HL-60 (cell line): Measurements from ENCODE around the gene STK17A.

Experiments used
- GABPA ChIP-seq: IDR thresholded peaks from 2 replicates; pipeline ENCODE4 v1.6.1; 2012; ENCODE audit warnings: low read depth
- POLR2AphosphoS5 ChIP-seq: IDR thresholded peaks from 2 replicates; pipeline ENCODE4 v1.6.1; 2012; ENCODE audit warnings: low read depth
- SPI1 ChIP-seq: IDR thresholded peaks from 2 replicates; pipeline ENCODE4 v1.6.1; 2012; ENCODE audit warnings: low read depth, mild to moderate bottlenecking, borderline replicate concordance
- TF ChIP-seq, protein P1 (sequence below): IDR thresholded peaks from one replicate; pipeline ENCODE4 v1.5.1; 2011; ENCODE audit warnings: low read length, control low read depth, inconsistent platforms; ENCODE audit not compliant: insufficient read depth
- TF ChIP-seq, protein P2 (sequence below): IDR thresholded peaks from 2 replicates; pipeline ENCODE4 v1.6.1; 2012; ENCODE audit warnings: low read depth; ENCODE audit not compliant: insufficient replicate concordance

GRCh38 chr7:43643846-43644245 lies 60.9 kb downstream of the STK17A start:
- TF ChIP-seq, protein P1, sequence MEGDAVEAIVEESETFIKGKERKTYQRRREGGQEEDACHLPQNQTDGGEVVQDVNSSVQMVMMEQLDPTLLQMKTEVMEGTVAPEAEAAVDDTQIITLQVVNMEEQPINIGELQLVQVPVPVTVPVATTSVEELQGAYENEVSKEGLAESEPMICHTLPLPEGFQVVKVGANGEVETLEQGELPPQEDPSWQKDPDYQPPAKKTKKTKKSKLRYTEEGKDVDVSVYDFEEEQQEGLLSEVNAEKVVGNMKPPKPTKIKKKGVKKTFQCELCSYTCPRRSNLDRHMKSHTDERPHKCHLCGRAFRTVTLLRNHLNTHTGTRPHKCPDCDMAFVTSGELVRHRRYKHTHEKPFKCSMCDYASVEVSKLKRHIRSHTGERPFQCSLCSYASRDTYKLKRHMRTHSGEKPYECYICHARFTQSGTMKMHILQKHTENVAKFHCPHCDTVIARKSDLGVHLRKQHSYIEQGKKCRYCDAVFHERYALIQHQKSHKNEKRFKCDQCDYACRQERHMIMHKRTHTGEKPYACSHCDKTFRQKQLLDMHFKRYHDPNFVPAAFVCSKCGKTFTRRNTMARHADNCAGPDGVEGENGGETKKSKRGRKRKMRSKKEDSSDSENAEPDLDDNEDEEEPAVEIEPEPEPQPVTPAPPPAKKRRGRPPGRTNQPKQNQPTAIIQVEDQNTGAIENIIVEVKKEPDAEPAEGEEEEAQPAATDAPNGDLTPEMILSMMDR: no peak
- TF ChIP-seq SPI1 (no peak), POLR2AphosphoS5 (no peak), GABPA (no peak)
- TF ChIP-seq, protein P2, sequence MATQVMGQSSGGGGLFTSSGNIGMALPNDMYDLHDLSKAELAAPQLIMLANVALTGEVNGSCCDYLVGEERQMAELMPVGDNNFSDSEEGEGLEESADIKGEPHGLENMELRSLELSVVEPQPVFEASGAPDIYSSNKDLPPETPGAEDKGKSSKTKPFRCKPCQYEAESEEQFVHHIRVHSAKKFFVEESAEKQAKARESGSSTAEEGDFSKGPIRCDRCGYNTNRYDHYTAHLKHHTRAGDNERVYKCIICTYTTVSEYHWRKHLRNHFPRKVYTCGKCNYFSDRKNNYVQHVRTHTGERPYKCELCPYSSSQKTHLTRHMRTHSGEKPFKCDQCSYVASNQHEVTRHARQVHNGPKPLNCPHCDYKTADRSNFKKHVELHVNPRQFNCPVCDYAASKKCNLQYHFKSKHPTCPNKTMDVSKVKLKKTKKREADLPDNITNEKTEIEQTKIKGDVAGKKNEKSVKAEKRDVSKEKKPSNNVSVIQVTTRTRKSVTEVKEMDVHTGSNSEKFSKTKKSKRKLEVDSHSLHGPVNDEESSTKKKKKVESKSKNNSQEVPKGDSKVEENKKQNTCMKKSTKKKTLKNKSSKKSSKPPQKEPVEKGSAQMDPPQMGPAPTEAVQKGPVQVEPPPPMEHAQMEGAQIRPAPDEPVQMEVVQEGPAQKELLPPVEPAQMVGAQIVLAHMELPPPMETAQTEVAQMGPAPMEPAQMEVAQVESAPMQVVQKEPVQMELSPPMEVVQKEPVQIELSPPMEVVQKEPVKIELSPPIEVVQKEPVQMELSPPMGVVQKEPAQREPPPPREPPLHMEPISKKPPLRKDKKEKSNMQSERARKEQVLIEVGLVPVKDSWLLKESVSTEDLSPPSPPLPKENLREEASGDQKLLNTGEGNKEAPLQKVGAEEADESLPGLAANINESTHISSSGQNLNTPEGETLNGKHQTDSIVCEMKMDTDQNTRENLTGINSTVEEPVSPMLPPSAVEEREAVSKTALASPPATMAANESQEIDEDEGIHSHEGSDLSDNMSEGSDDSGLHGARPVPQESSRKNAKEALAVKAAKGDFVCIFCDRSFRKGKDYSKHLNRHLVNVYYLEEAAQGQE: no peak
